Fibroblast of lung (primary cell): Measurements from ENCODE around the gene FKBP15. TPM values are rescaled to one million over a fixed set of nuclear protein-coding genes. Genes with fewer than 3 reads are reported as not detected.

Source experiments
- DNase-seq, 2 donors: peaks; one replicate each; pipeline versions ENCODE4 v3.0.0 to v3.0.0-alpha.2; 2010; ENCODE audit warnings: low read depth in 2 of 2
- H2AFZ ChIP-seq: 2 replicates; pipeline ENCODE4 v1.5.1; 2012; ENCODE audit warnings: low read length, control low read depth, inconsistent platforms
- H3K27ac ChIP-seq: 2 replicates; pipeline ENCODE4 v1.5.1; 2011; ENCODE audit warnings: low read length, control low read depth; ENCODE audit not compliant: insufficient read depth
- H3K27me3 ChIP-seq: 2 replicates; pipeline ENCODE4 v1.5.1; 2011; ENCODE audit warnings: mild to moderate bottlenecking, low read length; ENCODE audit not compliant: control insufficient read depth, insufficient read depth
- H3K36me3 ChIP-seq: 2 replicates; pipeline ENCODE4 v1.5.1; 2011; ENCODE audit warnings: low read length; ENCODE audit not compliant: control insufficient read depth, insufficient read depth
- H3K4me1 ChIP-seq: 2 replicates; pipeline ENCODE4 v1.5.1; 2011; ENCODE audit warnings: low read length; ENCODE audit not compliant: control insufficient read depth, insufficient read depth; ENCODE audit errors: extremely low read depth
- H3K4me2 ChIP-seq: 2 replicates; pipeline ENCODE4 v1.5.1; 2011; ENCODE audit warnings: low read length, control low read depth; ENCODE audit not compliant: insufficient read depth; ENCODE audit errors: extremely low read depth
- H3K4me3 ChIP-seq, 4 experiments: fragments of 200-600 bp in 1 of 4; sonication (generic) in 1 of 4; replicated peaks in 1 of 4; 2 replicates each; pipeline ENCODE4 v1.5.1; 2011 to 2016; ENCODE audit warnings: low read length in 4 of 4, low read depth in 3 of 4, mild to moderate bottlenecking in 3 of 4, control low read depth in 2 of 4, inconsistent platforms in 1 of 4, mixed read lengths in 1 of 4; ENCODE audit not compliant: insufficient read depth in 1 of 4; ENCODE audit errors: control extremely low read depth in 1 of 4
- H3K79me2 ChIP-seq: 2 replicates; pipeline ENCODE4 v1.5.1; 2012; ENCODE audit warnings: mild to moderate bottlenecking, low read length, inconsistent platforms; ENCODE audit not compliant: control insufficient read depth, insufficient read depth
- H3K9ac ChIP-seq: 2 replicates; pipeline ENCODE4 v1.5.1; 2011; ENCODE audit warnings: mild to moderate bottlenecking, low read length, control low read depth; ENCODE audit not compliant: insufficient read depth
- H3K9me3 ChIP-seq: 2 replicates; pipeline ENCODE4 v1.5.1; 2012; ENCODE audit warnings: low read depth, low read length; ENCODE audit not compliant: control insufficient read depth, insufficient read depth
- H4K20me1 ChIP-seq: 2 replicates; pipeline ENCODE4 v1.5.1; 2011; ENCODE audit warnings: low read length; ENCODE audit not compliant: control insufficient read depth, insufficient read depth; ENCODE audit errors: extremely low read depth
- EZH2 ChIP-seq: IDR thresholded peaks from 2 replicates; pipeline ENCODE4 v1.5.1; 2012; ENCODE audit warnings: low read length, control low read depth, mild to moderate bottlenecking; ENCODE audit errors: missing control alignments
- polyA plus RNA-seq, 2 donors: library from polyadenylated mRNA; depleted of rRNA in 1 of 2; stranded (reverse) in 1 of 2; unstranded in 1 of 2; fragments of >200 nt; gene quantifications; 2 replicates each; pipeline ENCODE4 v1.2.1, GENCODE V29; 2011 to 2012; ENCODE audit warnings: missing spikeins in 1 of 2
- total RNA-seq: library from RNA; depleted of rRNA; stranded (reverse); fragments of >200 nt; gene quantifications from 2 replicates; pipeline ENCODE4 v1.2.1, GENCODE V29; 2014
- TF ChIP-seq, protein P1 (sequence below), 2 donors: IDR thresholded peaks in 1 of 2; conservative IDR thresholded peaks in 1 of 2; 1 replicate in 1 of 2; 2 replicates in 1 of 2; pipeline ENCODE4 v1.5.1; 2011 to 2012; ENCODE audit warnings: low read length in 2 of 2, control low read depth in 1 of 2, inconsistent platforms in 1 of 2, low read depth in 1 of 2, mild to moderate bottlenecking in 1 of 2

FKBP15 gene
- total and polyA plus RNA-seq, 2 donors (not counting 1 experiment from before 2014, with no cell fraction given), result 21.0 to 25.3 TPM

GRCh38 chr9:113258282-113258681 is 37.2 kb upstream of the FKBP15 start:
- Histone ChIP-seq H3K27me3 (no peaks in the 10 kb centered on the region), H2AFZ (no peak overlapping the region), H4K20me1 (no peaks in the 10 kb centered on the region), H3K79me2 (no peaks in the 10 kb centered on the region), H3K27ac (no peak overlapping the region), H3K4me3 (no peak overlapping the region), H3K9ac (no peak overlapping the region), H3K4me2 (no peak overlapping the region), H3K4me1 (no peaks in the 10 kb centered on the region), H3K36me3 (peaks cover 9% of the 10 kb centered on the region), H3K9me3 (no peaks in the 10 kb centered on the region)
- no peak for TF ChIP-seq EZH2
- TF ChIP-seq, protein P1, sequence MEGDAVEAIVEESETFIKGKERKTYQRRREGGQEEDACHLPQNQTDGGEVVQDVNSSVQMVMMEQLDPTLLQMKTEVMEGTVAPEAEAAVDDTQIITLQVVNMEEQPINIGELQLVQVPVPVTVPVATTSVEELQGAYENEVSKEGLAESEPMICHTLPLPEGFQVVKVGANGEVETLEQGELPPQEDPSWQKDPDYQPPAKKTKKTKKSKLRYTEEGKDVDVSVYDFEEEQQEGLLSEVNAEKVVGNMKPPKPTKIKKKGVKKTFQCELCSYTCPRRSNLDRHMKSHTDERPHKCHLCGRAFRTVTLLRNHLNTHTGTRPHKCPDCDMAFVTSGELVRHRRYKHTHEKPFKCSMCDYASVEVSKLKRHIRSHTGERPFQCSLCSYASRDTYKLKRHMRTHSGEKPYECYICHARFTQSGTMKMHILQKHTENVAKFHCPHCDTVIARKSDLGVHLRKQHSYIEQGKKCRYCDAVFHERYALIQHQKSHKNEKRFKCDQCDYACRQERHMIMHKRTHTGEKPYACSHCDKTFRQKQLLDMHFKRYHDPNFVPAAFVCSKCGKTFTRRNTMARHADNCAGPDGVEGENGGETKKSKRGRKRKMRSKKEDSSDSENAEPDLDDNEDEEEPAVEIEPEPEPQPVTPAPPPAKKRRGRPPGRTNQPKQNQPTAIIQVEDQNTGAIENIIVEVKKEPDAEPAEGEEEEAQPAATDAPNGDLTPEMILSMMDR (conservative IDR thresholded peaks at IDR 0.05 in 1 of 2, IDR thresholded peaks at IDR 0.05 in 1 of 2; ENCODE audit: low read depth in 1 of 2, low read length in 2 of 2), result no peak
- DNase-seq, result no peak

DNA sequence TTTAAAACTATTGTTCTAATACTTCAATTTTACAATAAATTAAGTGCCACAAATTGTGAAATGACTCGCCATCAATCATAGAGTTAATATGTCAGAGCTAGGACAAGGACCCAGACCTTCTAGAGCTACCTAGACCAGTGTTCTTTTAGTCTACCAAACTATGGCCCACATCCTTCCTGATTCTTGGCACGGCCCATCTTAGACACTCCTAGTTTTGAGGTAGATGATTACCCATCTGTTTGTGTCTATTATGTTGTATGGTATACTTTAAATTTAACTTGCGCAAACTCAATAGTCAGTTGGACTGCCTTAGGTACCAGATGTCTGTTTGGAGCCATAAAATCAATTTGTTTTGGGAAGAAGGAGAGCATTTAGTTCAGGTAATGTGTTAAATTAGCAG is 36.8 kb upstream of the FKBP15 start:
- Histone ChIP-seq H3K9ac (no peak overlapping the region), H3K9me3 (no peaks in the 10 kb centered on the region)
- no peak for TF ChIP-seq EZH2
- TF ChIP-seq, protein P1 (conservative IDR thresholded peaks at IDR 0.05 in 1 of 2, IDR thresholded peaks at IDR 0.05 in 1 of 2; ENCODE audit: low read depth in 1 of 2, low read length in 2 of 2), result no peak

GRCh38 chr9:113255438-113255837 is 34.4 kb upstream of the FKBP15 start:
- no peaks in the 10 kb centered on the region for H3K79me2 ChIP-seq
- H2AFZ ChIP-seq, result no peak overlapping the region
- H3K4me3 ChIP-seq, result no peak overlapping the region
- no peaks in the 10 kb centered on the region for H3K9me3 ChIP-seq
- no peak for TF ChIP-seq EZH2
- TF ChIP-seq, protein P1 (conservative IDR thresholded peaks at IDR 0.05 in 1 of 2, IDR thresholded peaks at IDR 0.05 in 1 of 2; ENCODE audit: low read depth in 1 of 2, low read length in 2 of 2), result no peak
- no peaks in the 10 kb centered on the region for H3K4me1 ChIP-seq
- no peak overlapping the region for H3K27ac ChIP-seq
- no peak for DNase-seq
- H4K20me1 ChIP-seq, result no peaks in the 10 kb centered on the region
- H3K27me3 ChIP-seq, result no peaks in the 10 kb centered on the region
- no peak overlapping the region for H3K4me2 ChIP-seq
- H3K36me3 ChIP-seq, result peaks cover 9% of the 10 kb centered on the region
- no peak overlapping the region for H3K9ac ChIP-seq

More for the DNA sequence above, 36.8 kb upstream of the FKBP15 start:
- Histone ChIP-seq H3K4me1 (no peaks in the 10 kb centered on the region), H3K27ac (no peak overlapping the region), H3K36me3 (peaks cover 9% of the 10 kb centered on the region), H3K4me2 (no peak overlapping the region), H3K4me3 (no peak overlapping the region), H4K20me1 (no peaks in the 10 kb centered on the region), H3K27me3 (no peaks in the 10 kb centered on the region), H2AFZ (no peak overlapping the region), H3K79me2 (no peaks in the 10 kb centered on the region)
- no peak for DNase-seq
